CD4-positive, alpha-beta T cell (primary cell): Measurements from ENCODE around the gene EVA1A. TPM values are rescaled to one million over a fixed set of nuclear protein-coding genes. Genes with fewer than 3 reads are reported as not detected.

ENCODE experiments used
- ATAC-seq: fragments of 200-7000 bp; cut with Tn5 transposase; one replicate; pipeline ENCODE4 v1.10.0; 2022; ENCODE audit warnings: mild to moderate bottlenecking; ENCODE audit not compliant: poor library complexity
- CTCF ChIA-PET: fragments of 350-600 bp; sonication (Branson Sonifier 250); formaldehyde crosslinking; loops from one replicate; lab custom pipeline; 2021; ENCODE audit warnings: antibody characterized with exemption, inconsistent platforms; lab: Charles Lee
- POLR2A ChIA-PET: fragments of 350-600 bp; sonication (Branson Sonifier 250); formaldehyde crosslinking; loops from one replicate; lab custom pipeline; 2021; ENCODE audit warnings: antibody characterized with exemption, inconsistent platforms; lab: Charles Lee
- DNase-seq, 14 experiments: peaks; one replicate each; pipeline ENCODE4 v3.0.0-alpha.2; 2013 to 2020; ENCODE audit warnings: mixed read lengths in 2 of 14
- H3K27ac ChIP-seq, 2 donors: one replicate each; pipeline versions ENCODE4 v1.5.1 to v1.7.0; 2013; ENCODE audit warnings: low read length in 2 of 2, low read depth in 1 of 2, mild to moderate bottlenecking in 1 of 2
- H3K27me3 ChIP-seq, 2 experiments: 1 replicate in 1 of 2; 2 replicates in 1 of 2; pipeline versions ENCODE4 v1.6.1 to v1.7.0; 2013; ENCODE audit warnings: low read length in 2 of 2, control low read depth in 1 of 2, mild to moderate bottlenecking in 1 of 2, moderate library complexity in 1 of 2; ENCODE audit not compliant: insufficient read depth in 2 of 2, control insufficient read depth in 1 of 2
- H3K36me3 ChIP-seq: one replicate; pipeline ENCODE4 v1.6.1; 2013; ENCODE audit warnings: low read length, control low read depth; ENCODE audit not compliant: insufficient read depth
- H3K4me1 ChIP-seq: one replicate; pipeline ENCODE4 v1.6.1; 2013; ENCODE audit warnings: low read length, control low read depth; ENCODE audit not compliant: insufficient read depth
- H3K4me3 ChIP-seq: one replicate; pipeline ENCODE4 v1.5.1; 2013; ENCODE audit warnings: mild to moderate bottlenecking, low read length, moderate library complexity
- H3K9me3 ChIP-seq, 2 experiments: 1 replicate in 1 of 2; 2 replicates in 1 of 2; pipeline versions ENCODE4 v1.6.1 to v1.7.0; 2013; ENCODE audit warnings: low read length in 2 of 2, mild to moderate bottlenecking in 2 of 2, control low read depth in 1 of 2, moderate library complexity in 1 of 2; ENCODE audit not compliant: control insufficient read depth in 1 of 2, insufficient read depth in 1 of 2
- H3K27ac Mint-ChIP-seq: one replicate; pipeline ENCODE4 v1.8.0; 2020; ENCODE audit warnings: mixed read lengths
- H3K27me3 Mint-ChIP-seq: one replicate; pipeline ENCODE4 v1.8.0; 2021; ENCODE audit warnings: mixed read lengths
- H3K36me3 Mint-ChIP-seq: one replicate; pipeline ENCODE4 v1.8.0; 2021; ENCODE audit warnings: low read depth, mixed read lengths
- H3K4me1 Mint-ChIP-seq: one replicate; pipeline ENCODE4 v1.8.0; 2021; ENCODE audit warnings: low read depth, mixed read lengths
- H3K4me3 Mint-ChIP-seq: one replicate; pipeline ENCODE4 v1.8.0; 2020; ENCODE audit warnings: mild to moderate bottlenecking, mixed read lengths
- H3K9me3 Mint-ChIP-seq: one replicate; pipeline ENCODE4 v1.8.0; 2020; ENCODE audit warnings: mixed read lengths
- intact Hi-C, 2 experiments: fragments of 100-400 bp; cut with DNase I in 1 of 2; cut with micrococcal nuclease in 1 of 2; formaldehyde crosslinking; loops; one replicate each; pipeline versions ENCODE4 v1.15.1 to v1.9.0; 2023 to 2025; cut with DNase I, micrococcal nuclease
- total RNA-seq, 174 experiments: library from RNA in 2 of 174; stranded (reverse) in 2 of 174; gene quantifications; one replicate each; pipeline ENCODE4 v1.2.3 and lab custom pipeline; 2021 to 2026
- TF ChIP-seq, protein P1 (sequence below): fragments of 200-600 bp; IDR thresholded peaks from one replicate; pipeline ENCODE4 v1.8.0; 2022; ENCODE audit warnings: antibody characterized with exemption, mild to moderate bottlenecking

The EVA1A gene
- total RNA-seq, 2 experiments from 2014 or later, result not detected

DNA sequence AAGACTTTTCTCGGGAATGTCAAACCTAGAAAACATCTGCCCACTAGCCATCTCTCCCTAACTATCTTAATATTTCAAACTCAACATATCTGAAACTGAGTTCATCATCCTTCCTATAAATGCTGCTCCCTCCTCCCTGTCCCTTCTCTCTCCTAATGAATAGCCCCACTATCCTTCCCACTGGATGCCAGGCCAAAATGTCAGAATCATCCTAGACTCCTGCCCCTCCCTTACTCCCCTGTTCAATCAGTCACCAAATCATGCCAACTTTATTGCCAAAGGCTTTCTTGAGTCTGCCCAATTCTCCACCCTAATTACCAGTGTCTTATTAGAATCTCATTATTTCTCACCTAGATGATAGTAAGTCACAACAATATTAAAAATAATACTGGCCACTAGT, 8.5 kb downstream of the EVA1A start:
- H3K9me3 Mint-ChIP-seq, result no peaks in the 10 kb centered on the region
- H3K9me3 ChIP-seq, result no peaks in the 10 kb centered on the region
- ChIA-PET CTCF (no interaction called here), POLR2A (no interaction called here)
- H3K36me3 ChIP-seq, result no peaks in the 10 kb centered on the region
- H3K27ac ChIP-seq, result no peak overlapping the region
- peaks cover 30% of the 10 kb centered on the region for H3K27me3 Mint-ChIP-seq
- H3K4me3 ChIP-seq, result no peak overlapping the region
- peaks cover 0 to 18% of the 10 kb centered on the region in 2 experiments for H3K27me3 ChIP-seq
- intact Hi-C loops, result no loop called here
- no peaks in the 10 kb centered on the region for H3K4me1 Mint-ChIP-seq
- H3K36me3 Mint-ChIP-seq, result no peaks in the 10 kb centered on the region
- H3K4me3 Mint-ChIP-seq, result no peak overlapping the region
- ATAC-seq (no peak), DNase-seq (no peak)
- no peak overlapping the region for H3K27ac Mint-ChIP-seq
- H3K4me1 ChIP-seq, result no peaks in the 10 kb centered on the region
- TF ChIP-seq, protein P1, sequence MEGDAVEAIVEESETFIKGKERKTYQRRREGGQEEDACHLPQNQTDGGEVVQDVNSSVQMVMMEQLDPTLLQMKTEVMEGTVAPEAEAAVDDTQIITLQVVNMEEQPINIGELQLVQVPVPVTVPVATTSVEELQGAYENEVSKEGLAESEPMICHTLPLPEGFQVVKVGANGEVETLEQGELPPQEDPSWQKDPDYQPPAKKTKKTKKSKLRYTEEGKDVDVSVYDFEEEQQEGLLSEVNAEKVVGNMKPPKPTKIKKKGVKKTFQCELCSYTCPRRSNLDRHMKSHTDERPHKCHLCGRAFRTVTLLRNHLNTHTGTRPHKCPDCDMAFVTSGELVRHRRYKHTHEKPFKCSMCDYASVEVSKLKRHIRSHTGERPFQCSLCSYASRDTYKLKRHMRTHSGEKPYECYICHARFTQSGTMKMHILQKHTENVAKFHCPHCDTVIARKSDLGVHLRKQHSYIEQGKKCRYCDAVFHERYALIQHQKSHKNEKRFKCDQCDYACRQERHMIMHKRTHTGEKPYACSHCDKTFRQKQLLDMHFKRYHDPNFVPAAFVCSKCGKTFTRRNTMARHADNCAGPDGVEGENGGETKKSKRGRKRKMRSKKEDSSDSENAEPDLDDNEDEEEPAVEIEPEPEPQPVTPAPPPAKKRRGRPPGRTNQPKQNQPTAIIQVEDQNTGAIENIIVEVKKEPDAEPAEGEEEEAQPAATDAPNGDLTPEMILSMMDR, result no peak

DNA sequence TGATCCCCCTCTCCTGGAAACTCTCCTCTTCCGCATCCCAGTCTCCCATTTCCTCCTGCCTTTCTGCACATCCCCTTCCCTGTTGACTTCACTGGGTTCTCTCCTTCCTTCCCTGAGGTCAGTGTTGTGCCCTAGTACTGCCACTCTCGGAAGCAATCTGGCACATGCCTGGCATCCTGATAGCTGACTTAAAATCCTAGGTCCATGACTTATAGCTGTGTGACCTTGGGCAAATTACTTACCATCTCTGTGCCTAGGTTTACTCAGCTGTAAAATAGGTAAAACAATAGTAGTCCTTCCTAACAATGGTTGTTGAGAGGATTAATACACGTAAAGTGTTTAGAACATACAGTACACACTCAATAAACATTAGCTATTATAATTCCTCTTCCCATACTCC, 9.3 kb downstream of the EVA1A start:
- no peak overlapping the region for H3K4me3 ChIP-seq
- no peak overlapping the region for H3K27ac Mint-ChIP-seq

DNA sequence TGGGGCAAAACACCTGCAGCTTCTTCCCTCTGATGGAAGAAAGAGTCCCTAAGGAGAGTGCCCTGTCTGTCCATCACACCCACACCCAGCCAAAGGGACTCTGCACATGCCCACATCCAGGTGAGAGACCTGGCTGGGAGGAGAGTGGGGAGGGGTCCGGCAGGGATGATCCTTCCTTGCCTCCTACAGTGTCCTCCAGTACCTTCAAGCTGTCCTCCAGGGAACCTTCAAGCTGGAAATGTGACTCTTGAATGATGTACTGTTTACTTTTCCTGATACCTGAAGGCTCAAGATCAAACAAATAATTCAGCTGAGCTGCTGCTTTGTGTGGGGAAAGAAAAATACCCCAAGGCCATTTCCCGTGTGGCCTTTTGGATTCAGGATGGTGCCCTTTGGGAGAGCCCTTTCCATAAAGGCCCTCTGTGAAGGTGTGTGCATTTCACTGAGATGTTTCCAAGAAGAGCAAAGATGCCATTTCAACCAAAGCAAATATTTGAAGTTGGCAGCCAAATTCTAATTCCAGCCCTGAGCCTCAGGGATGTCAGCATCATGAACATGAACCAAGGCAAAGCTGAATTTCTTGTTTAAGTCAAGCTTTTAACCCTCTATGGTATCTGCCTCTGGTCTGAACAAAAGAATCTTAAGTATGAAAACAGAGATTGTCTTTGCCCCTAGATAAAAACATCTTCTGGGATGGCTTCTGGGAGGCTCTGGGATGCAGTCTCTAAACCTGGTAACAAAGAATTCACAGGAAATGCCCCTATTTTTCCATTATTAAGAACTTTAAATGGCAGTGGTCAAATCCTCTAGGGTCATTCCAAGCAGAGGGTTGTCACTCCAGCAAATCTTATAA, 11.1 kb downstream of the EVA1A start:
- intact Hi-C loops, result no loop called here
- DNase-seq (no peak), ATAC-seq (no peak)
- TF ChIP-seq, protein P1, result no peak
- H3K36me3 Mint-ChIP-seq, result no peaks in the 10 kb centered on the region
- ChIA-PET CTCF (no interaction called here), POLR2A (no interaction called here)
- no peaks in the 10 kb centered on the region for H3K9me3 Mint-ChIP-seq
- H3K4me3 Mint-ChIP-seq, result no peak overlapping the region
- H3K4me1 Mint-ChIP-seq, result no peaks in the 10 kb centered on the region
- Histone ChIP-seq H3K36me3 (no peaks in the 10 kb centered on the region), H3K9me3 (no peaks in the 10 kb centered on the region), H3K27ac (no peak overlapping the region), H3K27me3 (peaks cover 2 to 6% of the 10 kb centered on the region in 2 experiments), H3K4me1 (no peaks in the 10 kb centered on the region), H3K4me3 (no peak overlapping the region)
- no peak overlapping the region for H3K27ac Mint-ChIP-seq
- H3K27me3 Mint-ChIP-seq, result peaks cover 20% of the 10 kb centered on the region

More for the DNA sequence above, 9.3 kb downstream of the EVA1A start:
- Histone ChIP-seq H3K36me3 (no peaks in the 10 kb centered on the region), H3K27me3 (peaks cover 0 to 11% of the 10 kb centered on the region in 2 experiments), H3K27ac (no peak overlapping the region), H3K4me1 (no peaks in the 10 kb centered on the region), H3K9me3 (no peaks in the 10 kb centered on the region)
- ChIA-PET CTCF (no interaction called here), POLR2A (no interaction called here)
- H3K4me1 Mint-ChIP-seq, result no peaks in the 10 kb centered on the region
- DNase-seq, result no peak
- intact Hi-C loops, result no loop called here
- ATAC-seq, result no peak
- no peaks in the 10 kb centered on the region for H3K36me3 Mint-ChIP-seq
- no peak overlapping the region for H3K4me3 Mint-ChIP-seq
- TF ChIP-seq, protein P1, result no peak
- no peaks in the 10 kb centered on the region for H3K9me3 Mint-ChIP-seq
- peaks cover 30% of the 10 kb centered on the region for H3K27me3 Mint-ChIP-seq
